Fibroblast of pulmonary artery (primary cell): ENCODE measurements around the gene TMEM175.
A peak's percentile ranks its signal among the peaks of the same experiment; 100 is the strongest.
"Not testable (repeated sequence)": the region's sequence is repeated elsewhere in the genome, so short reads cannot be mapped to it uniquely, and the experiment has no call there.

Source experiments
- DNase-seq: peaks from one replicate; pipeline ENCODE4 v3.0.0-alpha.2; 2010; ENCODE audit warnings: low read depth
- H3K4me3 ChIP-seq: replicated peaks from 2 replicates; pipeline ENCODE4 v1.5.1; 2011; ENCODE audit warnings: low read depth, mild to moderate bottlenecking, control low read depth, low read length, moderate library complexity
- CTCF ChIP-seq: IDR thresholded peaks from 2 replicates; pipeline ENCODE4 v1.5.1; 2011; ENCODE audit warnings: mild to moderate bottlenecking, control low read depth, low read length, inconsistent platforms; ENCODE audit errors: missing control alignments

TMEM175 gene

GRCh38 chr4:915041-915474 lies 17.2 kb upstream of the TMEM175 start:
- no peak for DNase-seq

GRCh38 chr4:915595-915994 lies 16.7 kb upstream of the TMEM175 start:
- no peak overlapping the region for H3K4me3 ChIP-seq
- TF ChIP-seq CTCF = no peak
- DNase-seq = peak; percentile 30

More at GRCh38 chr4:915041-915474, 17.2 kb upstream of the TMEM175 start:
- H3K4me3 ChIP-seq = no peak overlapping the region
- no peak for TF ChIP-seq CTCF

- TF ChIP-seq CTCF = no peak
- H3K4me3 ChIP-seq = no peak overlapping the region
- no peak for DNase-seq
Observed at GRCh38 chr4:917466-917865, 14.8 kb upstream of the TMEM175 start.

GRCh38 chr4:917992-918391 lies 14.3 kb upstream of the TMEM175 start:
- no peak for DNase-seq
- TF ChIP-seq CTCF = no peak
- no peak overlapping the region for H3K4me3 ChIP-seq

GRCh38 chr4:918591-918990 lies 13.7 kb upstream of the TMEM175 start:
- not testable (repeated sequence) for H3K4me3 ChIP-seq, DNase-seq

- H3K4me3 ChIP-seq, DNase-seq: not testable (repeated sequence)
Observed at GRCh38 chr4:919004-919680, 13.1 kb upstream of the TMEM175 start.

- no peak overlapping the region for H3K4me3 ChIP-seq
- no peak for DNase-seq
- TF ChIP-seq CTCF = no peak
Observed at GRCh38 chr4:921830-922331, 10.4 kb upstream of the TMEM175 start.
